Kidney glomerular epithelial cell (primary cell): ENCODE results near the gene CCM2.

Experiments
- DNase-seq: peaks from one replicate; lab custom pipeline; 2025; lab: John Stamatoyannopoulos, UW

CCM2 gene

DNA sequence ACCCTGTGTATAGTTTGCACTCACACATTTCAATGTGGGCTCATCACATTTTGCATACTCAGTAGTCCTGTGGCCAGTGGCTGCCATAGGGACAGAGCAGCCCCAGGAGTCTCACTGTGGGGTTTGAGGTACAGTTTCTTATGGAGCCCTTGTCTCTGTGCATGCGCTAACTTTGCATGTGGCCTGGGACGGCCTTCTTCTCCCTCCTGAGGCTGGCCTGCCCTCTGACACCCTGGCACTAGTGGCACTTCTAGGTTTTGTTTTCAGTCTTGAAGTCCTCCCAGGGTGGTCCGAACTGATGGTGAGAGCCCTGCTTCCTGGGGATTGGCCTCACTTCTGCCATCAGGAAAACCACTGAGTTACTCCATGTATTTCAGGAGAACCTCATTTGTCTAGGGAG lies 67.6 kb downstream of the CCM2 start:
- no peak for DNase-seq

DNA sequence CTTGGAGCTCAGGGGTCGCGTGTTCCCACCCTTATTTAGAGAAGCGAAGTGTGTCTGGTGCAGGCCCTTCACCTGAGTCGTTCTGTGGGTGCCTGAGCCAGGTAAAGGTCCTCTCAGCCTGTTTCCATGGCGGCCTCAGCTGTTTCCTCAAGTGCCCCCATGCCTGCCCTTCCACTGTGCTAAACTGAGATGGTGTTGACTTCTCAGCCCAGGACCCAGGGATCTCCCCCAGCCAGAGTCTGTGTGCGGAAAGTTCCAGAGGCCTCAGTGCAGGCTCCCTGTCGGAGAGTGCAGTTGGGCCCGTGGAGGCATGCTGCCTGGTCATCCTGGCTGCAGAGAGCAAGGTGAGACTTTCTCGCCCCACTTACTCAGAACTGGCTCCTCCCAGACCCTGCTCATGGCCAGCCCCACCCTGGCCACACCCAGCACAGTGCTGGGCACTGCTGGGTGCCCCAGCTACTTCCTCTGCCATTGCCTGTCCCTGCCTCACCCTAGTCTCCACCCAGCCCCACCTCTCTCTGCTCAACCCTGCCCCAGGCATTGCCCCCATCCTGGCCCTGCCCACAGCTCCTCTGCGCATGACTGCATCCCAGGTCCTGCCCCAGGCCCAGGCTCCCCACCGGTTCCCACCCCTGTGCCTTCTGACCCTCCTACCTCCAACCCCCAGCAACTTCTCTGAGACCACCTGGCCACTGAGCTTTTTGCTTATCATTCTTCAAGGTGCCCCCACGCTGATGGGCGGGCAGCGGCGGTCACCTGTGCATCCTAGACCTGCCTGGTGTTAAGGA lies 68.4 kb downstream of the CCM2 start:
- DNase-seq = no peak

- no peak for DNase-seq
Measured at GRCh38 chr7:45069444-45070253, 69.6 kb downstream of the CCM2 start.

- no peak for DNase-seq
Measured at GRCh38 chr7:45070254-45070642, 70.2 kb downstream of the CCM2 start.

- DNase-seq = no peak
Measured at GRCh38 chr7:45071528-45071927, 71.5 kb downstream of the CCM2 start.

DNA sequence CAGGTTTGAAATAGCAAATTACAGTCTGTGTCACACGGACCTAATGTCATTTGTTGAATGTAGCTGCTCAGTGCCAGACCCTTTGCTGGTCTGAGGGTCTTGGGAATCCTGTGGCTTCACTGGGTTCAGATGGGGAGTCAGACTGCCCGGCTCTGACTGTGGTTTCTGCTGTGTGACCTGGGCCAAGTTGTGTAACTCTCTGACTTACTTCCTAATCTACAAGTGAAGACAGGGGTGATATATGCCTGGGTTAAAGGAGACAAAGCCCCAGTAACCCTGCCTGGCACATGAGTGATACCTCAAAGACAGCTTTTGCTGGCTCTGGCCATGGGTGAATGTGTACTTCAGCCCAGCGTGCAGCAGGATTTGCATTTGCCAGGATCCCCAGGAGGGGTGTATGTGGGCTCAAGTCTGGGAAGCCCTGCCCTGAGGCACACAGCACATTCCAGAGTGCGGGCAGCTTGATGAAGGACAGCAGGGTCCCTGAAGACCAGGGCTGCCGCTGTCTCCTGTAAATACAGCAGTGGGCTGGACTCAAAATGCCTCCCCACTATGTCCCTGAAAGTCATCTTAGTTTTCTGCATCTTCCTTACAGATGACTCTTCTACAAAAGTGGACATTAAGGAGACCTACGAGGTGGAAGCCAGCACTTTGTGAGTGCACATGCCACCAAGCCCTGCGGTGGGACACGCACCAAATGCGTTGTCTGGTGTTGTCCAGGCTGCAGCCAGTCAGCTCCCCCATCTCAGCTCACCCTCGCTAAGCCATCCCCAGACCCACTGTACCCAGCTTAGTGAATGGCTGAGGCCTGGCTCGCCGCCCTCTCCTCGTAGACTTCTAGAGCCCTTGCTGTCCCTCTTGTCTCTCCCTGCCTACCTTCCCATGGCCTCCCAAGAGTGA lies 72.4 kb downstream of the CCM2 start:
- DNase-seq = no peak

GRCh38 chr7:45073031-45073785 lies 73.2 kb downstream of the CCM2 start:
- DNase-seq = no peak

DNA sequence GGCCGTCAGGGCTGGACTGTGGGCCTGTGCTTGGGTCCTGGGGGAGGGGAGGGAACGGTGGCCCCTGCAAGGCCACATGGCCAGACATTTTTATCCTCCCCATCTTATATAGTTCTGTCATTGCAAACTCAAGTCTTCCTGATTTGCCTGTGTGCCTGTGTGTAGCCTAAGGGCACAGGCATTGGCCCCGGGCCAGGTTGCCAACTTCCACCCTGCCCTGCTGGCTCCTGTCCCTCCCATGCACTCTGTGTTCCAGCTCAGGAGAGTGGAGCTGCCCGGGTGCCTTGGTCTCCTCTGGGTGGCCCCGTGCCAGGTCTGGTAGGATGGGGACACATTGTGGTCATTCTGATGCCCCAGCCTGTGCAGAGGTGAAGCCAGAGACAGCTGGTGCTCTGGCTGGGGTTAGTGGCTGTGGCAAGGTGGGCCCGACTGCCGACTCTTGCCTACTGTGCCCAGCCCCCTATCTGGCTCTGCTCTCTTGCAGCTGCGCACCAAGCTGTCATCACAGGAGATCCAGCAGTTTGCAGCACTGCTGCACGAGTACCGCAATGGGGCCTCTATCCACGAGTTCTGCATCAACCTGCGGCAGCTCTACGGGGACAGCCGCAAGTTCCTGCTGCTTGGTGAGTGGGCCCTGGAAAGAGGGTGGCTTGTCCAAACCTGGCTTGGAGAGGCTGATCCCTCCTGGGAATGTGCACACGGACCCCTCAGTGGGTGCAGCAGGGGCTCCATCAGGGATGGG lies 74.0 kb downstream of the CCM2 start:
- no peak for DNase-seq

- no peak for DNase-seq
Measured at GRCh38 chr7:45074528-45075354, 74.7 kb downstream of the CCM2 start.

DNA sequence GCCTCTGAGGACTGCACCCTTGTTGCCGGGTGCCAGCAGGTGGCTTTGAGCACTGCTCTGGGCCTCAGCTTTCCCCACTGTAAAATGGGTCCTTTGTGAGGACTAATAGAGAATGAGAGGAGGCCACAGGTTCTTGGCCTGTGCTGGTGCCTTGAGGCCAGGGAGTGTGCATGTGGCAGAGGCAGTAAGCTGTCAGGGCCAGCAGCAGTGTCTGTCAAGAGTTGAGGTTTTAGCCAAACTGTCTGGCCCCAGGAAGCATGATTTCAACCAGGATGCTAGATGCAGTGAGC lies 75.3 kb downstream of the CCM2 start:
- DNase-seq = no peak

DNA sequence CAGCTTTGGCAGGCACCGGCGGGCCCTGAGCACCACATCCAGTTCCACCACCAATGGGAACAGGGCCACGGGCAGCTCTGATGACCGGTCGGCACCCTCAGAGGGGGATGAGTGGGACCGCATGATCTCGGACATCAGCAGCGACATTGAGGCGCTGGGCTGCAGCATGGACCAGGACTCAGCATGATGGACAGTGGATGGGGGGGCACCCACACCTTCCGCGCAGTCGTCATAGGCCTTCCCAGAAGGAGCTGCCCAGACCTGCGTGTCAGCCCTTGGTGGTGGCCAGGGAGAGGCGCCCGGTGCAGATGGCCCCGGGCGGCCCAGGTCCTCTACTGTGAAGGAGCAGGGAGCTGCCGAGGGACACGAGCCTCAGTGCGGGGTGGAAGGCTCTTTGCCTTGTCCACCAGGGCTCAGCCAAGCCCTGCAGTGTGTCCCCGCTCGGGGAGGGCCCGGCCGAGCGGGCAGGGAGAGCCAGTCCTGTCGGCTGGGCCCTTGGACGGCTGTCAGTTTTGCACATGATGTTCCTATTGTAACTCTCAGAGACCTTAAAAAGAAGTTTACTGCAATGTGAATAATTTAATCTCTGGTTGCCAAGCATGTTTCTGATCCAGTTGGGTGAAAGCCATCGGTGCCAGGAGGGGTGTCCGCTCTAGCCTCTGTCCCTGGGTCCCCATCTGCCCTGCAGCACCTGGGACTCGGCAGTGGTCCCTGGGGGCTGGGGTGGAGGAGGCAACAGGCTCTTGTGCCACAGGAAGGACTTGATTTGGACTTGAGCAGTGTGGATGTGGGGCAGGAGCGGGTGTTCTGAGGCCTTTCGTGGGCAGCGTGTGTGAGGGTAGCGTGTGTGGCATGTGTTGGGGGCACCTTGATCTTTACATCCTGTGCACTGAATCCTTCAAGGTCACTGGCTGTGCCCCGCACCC lies 76.1 kb downstream of the CCM2 start:
- DNase-seq = no peak

GRCh38 chr7:45076946-45077345 lies 76.9 kb downstream of the CCM2 start:
- no peak for DNase-seq

GRCh38 chr7:45077579-45077978 lies 77.6 kb downstream of the CCM2 start:
- no peak for DNase-seq

DNA sequence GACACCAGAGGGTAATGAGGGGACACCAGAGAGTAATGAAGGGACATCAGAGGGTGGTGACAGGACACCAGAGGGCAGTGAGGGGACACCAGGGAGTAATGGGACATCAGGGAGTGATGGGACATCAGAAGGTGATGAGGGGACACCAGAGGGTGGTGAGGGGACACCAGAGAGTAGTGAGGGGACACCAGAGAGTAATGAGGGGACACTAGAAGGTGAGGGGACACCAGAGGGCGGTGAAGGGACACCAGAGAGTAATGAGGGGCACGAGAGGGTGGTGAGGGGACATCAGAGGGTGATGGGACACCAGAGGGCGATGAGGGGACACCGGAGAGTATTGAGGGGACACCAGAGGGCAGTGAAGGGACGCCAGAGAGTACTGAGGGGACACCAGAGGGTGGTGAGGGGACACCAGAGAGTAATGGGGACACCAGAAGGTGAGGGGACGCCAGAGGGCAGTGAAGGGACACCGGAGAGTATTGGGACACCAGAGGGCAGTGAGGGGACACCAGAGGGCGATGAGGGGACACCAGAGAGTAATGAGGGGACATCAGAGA lies 78.2 kb downstream of the CCM2 start:
- DNase-seq = no peak

DNA sequence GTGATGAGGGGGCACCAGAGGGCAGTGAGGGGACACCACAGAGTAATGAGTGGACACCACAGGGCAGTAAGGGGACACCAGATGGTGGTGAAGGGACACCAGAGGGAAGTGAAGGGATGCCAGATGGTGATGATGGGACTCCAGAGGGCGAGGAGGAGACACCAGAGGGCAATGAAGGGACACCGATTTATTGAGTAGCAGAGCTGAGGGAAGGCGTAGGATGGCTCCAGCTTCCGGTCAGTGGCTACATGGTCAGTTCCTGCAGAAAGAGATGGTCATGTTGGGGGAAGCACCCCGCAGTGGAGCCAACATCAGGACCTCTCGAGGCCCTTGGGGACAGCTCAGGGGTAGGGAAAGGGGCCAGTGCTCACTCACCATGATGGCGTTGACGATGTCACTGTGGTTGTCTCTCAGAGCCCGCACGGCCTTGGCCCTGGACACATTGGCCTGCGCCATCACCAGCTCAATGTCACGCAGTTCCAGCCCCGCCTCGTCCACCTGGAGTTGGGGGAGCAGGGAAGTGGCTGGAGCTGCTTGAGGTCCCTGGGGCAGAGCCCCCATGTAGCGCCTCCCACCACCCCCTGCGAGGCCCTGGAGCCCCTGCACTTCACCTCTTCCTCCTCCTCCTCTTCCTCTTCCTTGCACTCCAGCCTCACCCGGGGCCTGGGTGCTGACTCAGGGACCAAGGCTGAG lies 80.4 kb downstream of the CCM2 start:
- DNase-seq = no peak

GRCh38 chr7:45080958-45081669 lies 81.1 kb downstream of the CCM2 start:
- no peak for DNase-seq

- no peak for DNase-seq
Measured at GRCh38 chr7:45081670-45081974, 81.6 kb downstream of the CCM2 start.
